Heart right ventricle (tissue), 16 donors: ENCODE measurements around the gene OR1M1. TPM values are rescaled to one million over a fixed set of nuclear protein-coding genes. Genes with fewer than 3 reads are reported as not detected.
"Not testable (repeated sequence)": the region's sequence is repeated elsewhere in the genome, so short reads cannot be mapped to it uniquely, and the experiment has no call there.

Experiments
- ATAC-seq, 8 donors: fragments of 200-7000 bp; cut with Tn5 transposase; one replicate each; pipeline ENCODE4 v1.9.1; 2020; ENCODE audit warnings: mild to moderate bottlenecking in 8 of 8, moderate library complexity in 8 of 8, moderate number of reproducible peaks in 1 of 8
- DNase-seq, 2 donors: peaks; one replicate each; pipeline ENCODE4 v3.0.0-alpha.2; 2020
- H3K27ac ChIP-seq, 10 donors: fragments of 200-600 bp; sonication (generic) in 2 of 10; one replicate each; pipeline versions ENCODE4 v1.5.0 to v1.8.0; 2020 to 2022; ENCODE audit warnings: mild to moderate bottlenecking in 3 of 10
- H3K27me3 ChIP-seq, 7 donors: fragments of 200-600 bp; one replicate each; pipeline ENCODE4 v1.8.0; 2021 to 2022; ENCODE audit warnings: mild to moderate bottlenecking in 2 of 7
- H3K36me3 ChIP-seq, 9 donors: fragments of 200-600 bp; sonication (generic) in 1 of 9; one replicate each; pipeline versions ENCODE4 v1.5.0 to v1.8.0; 2020 to 2022; ENCODE audit warnings: mild to moderate bottlenecking in 2 of 9
- H3K4me1 ChIP-seq, 9 donors: fragments of 200-600 bp; sonication (generic) in 1 of 9; one replicate each; pipeline versions ENCODE4 v1.5.0 to v1.8.0; 2020 to 2022; ENCODE audit warnings: mild to moderate bottlenecking in 4 of 9
- H3K4me3 ChIP-seq, 10 donors: fragments of 200-600 bp; sonication (generic) in 2 of 10; one replicate each; pipeline versions ENCODE4 v1.5.0 to v1.8.0; 2020 to 2022; ENCODE audit warnings: mild to moderate bottlenecking in 7 of 10, moderate library complexity in 2 of 10
- H3K9me3 ChIP-seq, 11 donors: fragments of 200-600 bp in 10 of 11; sonication (generic) in 2 of 11; one replicate each; pipeline versions ENCODE4 v1.5.0 to v1.8.0; 2013 to 2022; ENCODE audit warnings: mild to moderate bottlenecking in 2 of 11, control low read depth in 1 of 11, moderate library complexity in 1 of 11
- CTCF ChIP-seq, 9 donors: fragments of 200-600 bp; sonication (generic) in 2 of 9; IDR thresholded peaks; one replicate each; pipeline versions ENCODE4 v1.5.0 to v1.8.0; 2021 to 2022; ENCODE audit warnings: antibody characterized with exemption in 9 of 9, mild to moderate bottlenecking in 5 of 9, moderate library complexity in 1 of 9
- WGBS, 2 donors: extraction: QIAGEN DNeasy Blood & Tissue Kit; methylation state at CpG; one replicate each; pipeline ENCODE4 v1.1.7; 2013; ENCODE audit warnings: inconsistent platforms in 1 of 2; 5-methylcytosine and 5-hydroxymethylcytosine counted together
- intact Hi-C, 10 donors: fragments of 100-400 bp; cut with DNase I; formaldehyde crosslinking; loops; one replicate each; pipeline versions ENCODE4 v1.11.1 to v1.14.2; 2022
- polyA plus RNA-seq, 2 donors: library from polyadenylated mRNA; stranded (reverse); fragments of 200-250 nt; gene quantifications; one replicate each; pipeline ENCODE4 v1.2.3, GENCODE V29; 2013
- total RNA-seq, 10 donors: library from RNA; stranded (reverse); fragmentation: NEBNext Ultra II Directional in 3 of 10; extraction: Animal tissue kit (Norgen Biotek cat#: 25700) in 3 of 10; gene quantifications; one replicate each; pipeline versions ENCODE4 v1.2.1 to v1.2.4, GENCODE V29; 2021 to 2023
- donor health status: Arrhythmogenic right ventricular cardiomyopathy.
- donor health status: ischemic (EF 13 %, LVEDD 7.1; RV severe dilation, severe dysfunction).
- donor health status: healthy with polysubstance abuse.
- donor health status: DM: no; HTN: yes; CAD: no.
- donor health status: DM: no; HTN: no; CAD: no.
- donor health status: ischemic (EF 25% LVEDD 6.9; RV normal size, moderate dysfunction).
- donor health status: ischemic (EF 25% LVEDD 5.7; RV mildly dilated, moderate dysfunction).
- donor health status: healthy.
- donor health status: DM: yes; HTN: yes; CAD: no.
- donor health status: Ischemic cardiomyopathy.
- donor health status: ischemic (EF 35%, LVEDD 5.7; RV mildly dilated, moderate dysfunction).
- donor health status: nonischemic (EF 11% LVEDD 7.7; RV severe dilation, severe dysfunction).
- donor health status: DM: yes; HTN: yes; CAD: no.
- donor health status: PGD.
- donor health status: ischemic (EF 29% LVEDD 5.4; RV normal size, mild dysfunction).
- donor health status: nonischemic (EF 23%, LVEDD 6.1; RV moderate dilation, normal function).

The OR1M1 gene
- total and polyA plus RNA-seq, 12 donors = not detected

- H3K4me1 ChIP-seq = no peaks in the 10 kb centered on the region
- H3K27me3 ChIP-seq = peaks cover 0 to 3% (median 0%) of the 10 kb centered on the region in 7 donors
- no peaks in the 10 kb centered on the region for H3K9me3 ChIP-seq
- no peak for DNase-seq
- no peaks in the 10 kb centered on the region for H3K36me3 ChIP-seq
- H3K4me3 ChIP-seq = no peak overlapping the region
- 61 to 69% methylated on average over 12 of the region's 12 CpGs for WGBS, 2 donors
- ATAC-seq = no peak
- intact Hi-C loops = no loop called here
- no peak for TF ChIP-seq CTCF (IDR thresholded peaks at IDR 0.05)
- H3K27ac ChIP-seq = no peak overlapping the region
Measured at GRCh38 chr19:9065457-9066014, 21.3 kb upstream of the OR1M1 start.

GRCh38 chr19:9070066-9070465 lies 16.8 kb upstream of the OR1M1 start:
- peaks cover 0 to 4% (median 2%) of the 10 kb centered on the region in 9 donors for H3K4me1 ChIP-seq
- ATAC-seq = no peak
- no peak overlapping the region for H3K4me3 ChIP-seq
- no peak for TF ChIP-seq CTCF (IDR thresholded peaks at IDR 0.05)
- DNase-seq = no peak
- 25 to 35% methylated on average over 5 of the region's 5 CpGs for WGBS, 2 donors
- H3K27me3 ChIP-seq = peaks cover 0 to 3% (median 0%) of the 10 kb centered on the region in 7 donors
- no peak overlapping the region for H3K27ac ChIP-seq
- H3K9me3 ChIP-seq = no peaks in the 10 kb centered on the region
- H3K36me3 ChIP-seq = no peaks in the 10 kb centered on the region
- intact Hi-C loops = no loop called here

GRCh38 chr19:9071720-9072119 lies 15.1 kb upstream of the OR1M1 start:
- intact Hi-C loops, ATAC-seq, DNase-seq, H3K36me3 ChIP-seq, H3K27me3 ChIP-seq, H3K4me3 ChIP-seq, H3K27ac ChIP-seq, H3K9me3 ChIP-seq: not testable (repeated sequence)
- 87 to 88% methylated on average over 6 of the region's 6 CpGs for WGBS, 2 donors
- H3K4me1 ChIP-seq = peaks cover 0 to 13% (median 8%) of the 10 kb centered on the region in 9 donors

- H3K27me3 ChIP-seq = no peaks in the 10 kb centered on the region
- TF ChIP-seq CTCF (IDR thresholded peaks at IDR 0.05) = no peak
- H3K36me3 ChIP-seq = no peaks in the 10 kb centered on the region
- H3K9me3 ChIP-seq = no peaks in the 10 kb centered on the region
- peaks cover 0 to 13% (median 8%) of the 10 kb centered on the region in 9 donors for H3K4me1 ChIP-seq
- H3K4me3 ChIP-seq = no peak overlapping the region
- DNase-seq (no peak), ATAC-seq (no peak)
- intact Hi-C loops = no loop called here
- no peak overlapping the region for H3K27ac ChIP-seq
- 53 to 54% methylated on average over 6 of the region's 6 CpGs for WGBS, 2 donors
Measured at GRCh38 chr19:9073806-9074205, 13.1 kb upstream of the OR1M1 start.
